GM12864 (cell line): ENCODE results near the gene WDPCP.

ENCODE experiments used
- DNase-seq: peaks from one replicate; pipeline ENCODE4 v3.0.0-alpha.2; 2011; ENCODE audit warnings: low read depth
- H3K4me3 ChIP-seq: 2 replicates; pipeline ENCODE4 v1.5.1; 2011; ENCODE audit warnings: mild to moderate bottlenecking, low read depth, low read length, control low read depth
- CTCF ChIP-seq: IDR thresholded peaks from 2 replicates; pipeline ENCODE4 v1.5.1; 2011; ENCODE audit warnings: low read depth, mild to moderate bottlenecking, moderate library complexity, low read length, control low read depth, inconsistent platforms; ENCODE audit errors: missing control alignments

The WDPCP gene

GRCh38 chr2:63444565-63445288 is 143.6 kb downstream of the WDPCP start:
- no peak for DNase-seq
- H3K4me3 ChIP-seq = no peak overlapping the region
- TF ChIP-seq CTCF = no peak

- H3K4me3 ChIP-seq = no peak overlapping the region
- TF ChIP-seq CTCF = no peak
- no peak for DNase-seq
These were observed 147.7 kb downstream of the WDPCP start for GRCh38 chr2:63440612-63441011.

DNA sequence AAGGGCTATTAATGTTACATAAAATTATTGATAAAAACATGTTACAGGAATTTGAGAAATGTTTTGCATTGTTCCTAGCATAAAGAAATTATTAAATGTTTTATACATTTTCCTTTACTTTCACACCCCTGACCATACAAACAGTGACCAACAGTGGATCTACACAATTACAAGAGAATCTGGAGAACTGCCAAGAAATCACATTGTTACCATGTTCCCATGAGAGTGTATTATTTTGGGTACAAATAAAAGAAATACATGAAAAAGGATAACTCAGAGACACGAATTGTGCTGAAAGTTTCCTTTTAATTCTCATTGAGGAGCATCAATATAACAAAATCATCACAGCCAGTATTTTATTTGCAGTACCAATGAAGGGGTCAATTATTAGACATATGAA is 150.1 kb downstream of the WDPCP start:
- DNase-seq = no peak
- H3K4me3 ChIP-seq = no peak overlapping the region
- TF ChIP-seq CTCF = no peak

DNA sequence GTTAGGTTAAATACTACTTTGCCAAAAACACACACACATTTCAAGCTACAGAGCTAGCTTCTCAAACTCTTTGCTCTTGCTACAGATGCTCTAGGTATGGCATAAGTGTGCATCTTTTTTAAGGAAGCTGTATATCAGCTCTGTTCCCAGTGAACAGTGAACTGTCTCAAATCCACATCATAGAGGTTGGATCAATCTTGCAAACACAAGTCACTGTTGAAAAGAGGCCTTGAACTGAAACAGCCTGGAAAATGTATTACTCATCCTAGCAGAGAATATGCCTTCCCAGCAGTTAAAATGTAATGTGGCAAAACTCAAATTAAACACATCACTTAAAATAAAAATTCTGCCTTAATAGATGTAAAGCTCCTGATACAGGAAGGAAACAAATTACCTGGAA is 151.8 kb downstream of the WDPCP start:
- TF ChIP-seq CTCF = no peak
- DNase-seq = no peak
- H3K4me3 ChIP-seq = no peak overlapping the region

GRCh38 chr2:63435070-63435469 is 153.2 kb downstream of the WDPCP start:
- no peak overlapping the region for H3K4me3 ChIP-seq
- DNase-seq = no peak
- no peak for TF ChIP-seq CTCF

GRCh38 chr2:63434024-63435001 is 154.0 kb downstream of the WDPCP start:
- no peak overlapping the region for H3K4me3 ChIP-seq
- no peak for DNase-seq
- TF ChIP-seq CTCF = no peak

GRCh38 chr2:63432373-63432772 is 155.9 kb downstream of the WDPCP start:
- no peak for DNase-seq
- no peak overlapping the region for H3K4me3 ChIP-seq

More at GRCh38 chr2:63432373-63432772, 155.9 kb downstream of the WDPCP start:
- no peak for TF ChIP-seq CTCF
